ENCODE results near the gene EDC3. TPM values are rescaled to one million over a fixed set of nuclear protein-coding genes. Genes with fewer than 3 reads are reported as not detected.
A peak's percentile ranks its signal among the peaks of the same experiment; 100 is the strongest.

EDC3 gene
- total RNA-seq, 1 donor from 2014 or later = 17.2 TPM

GRCh38 chr15:74622758-74623157, 73.1 kb downstream of the EDC3 start:
- no peak for DNase-seq
- no peak overlapping the region for H3K27ac ChIP-seq (replicated peaks)
- no peak for TF ChIP-seq CTCF (IDR thresholded peaks at IDR 0.05; ENCODE audit: borderline replicate concordance)
- H3K9me3 ChIP-seq (replicated peaks) = no peaks in the 10 kb centered on the region
- H3K4me1 ChIP-seq = peaks cover 60% of the 10 kb centered on the region
- intact Hi-C loops (cut with micrococcal nuclease) = no loop called here
- H3K4me3 ChIP-seq = no peak overlapping the region
- H3K36me3 ChIP-seq = peaks cover 89% of the 10 kb centered on the region
- H3K27me3 ChIP-seq (ENCODE audit: low read depth) = no peaks in the 10 kb centered on the region

GRCh38 chr15:74621936-74622335, 73.9 kb downstream of the EDC3 start:
- H3K4me3 ChIP-seq = no peak overlapping the region
- TF ChIP-seq CTCF (IDR thresholded peaks at IDR 0.05; ENCODE audit: borderline replicate concordance) = no peak
- no peak for DNase-seq
- intact Hi-C loops (cut with micrococcal nuclease) = no loop called here
- peaks cover 80% of the 10 kb centered on the region for H3K36me3 ChIP-seq
- no peak overlapping the region for H3K27ac ChIP-seq (replicated peaks)
- H3K27me3 ChIP-seq (ENCODE audit: low read depth) = no peaks in the 10 kb centered on the region
- H3K4me1 ChIP-seq = peaks cover 60% of the 10 kb centered on the region
- H3K9me3 ChIP-seq (replicated peaks) = no peaks in the 10 kb centered on the region

- no peaks in the 10 kb centered on the region for H3K27me3 ChIP-seq (ENCODE audit: low read depth)
- peaks cover 76% of the 10 kb centered on the region for H3K36me3 ChIP-seq
- peaks cover 60% of the 10 kb centered on the region for H3K4me1 ChIP-seq
- DNase-seq = no peak
- intact Hi-C loops (cut with micrococcal nuclease) = no loop called here
- TF ChIP-seq CTCF (IDR thresholded peaks at IDR 0.05; ENCODE audit: borderline replicate concordance) = no peak
- no peak overlapping the region for H3K4me3 ChIP-seq
- H3K9me3 ChIP-seq (replicated peaks) = no peaks in the 10 kb centered on the region
- no peak overlapping the region for H3K27ac ChIP-seq (replicated peaks)
These were observed 74.3 kb downstream of the EDC3 start for GRCh38 chr15:74621546-74621920.

GRCh38 chr15:74620636-74621545, 74.9 kb downstream of the EDC3 start:
- peak overlapping the region; percentile 32 for H3K27ac ChIP-seq (replicated peaks)
- H3K4me3 ChIP-seq = no peak overlapping the region
- peak; percentile 75 for TF ChIP-seq CTCF (IDR thresholded peaks at IDR 0.05; ENCODE audit: borderline replicate concordance)
- H3K9me3 ChIP-seq (replicated peaks) = no peaks in the 10 kb centered on the region
- peaks cover 70% of the 10 kb centered on the region for H3K36me3 ChIP-seq
- H3K27me3 ChIP-seq (ENCODE audit: low read depth) = no peaks in the 10 kb centered on the region
- intact Hi-C loops (cut with micrococcal nuclease) = no loop called here
- DNase-seq = peak; percentile 61
- peaks cover 64% of the 10 kb centered on the region for H3K4me1 ChIP-seq

- no peak overlapping the region for H3K27ac ChIP-seq (replicated peaks)
- peaks cover 70% of the 10 kb centered on the region for H3K4me1 ChIP-seq
- peaks cover 62% of the 10 kb centered on the region for H3K36me3 ChIP-seq
- no peak for DNase-seq
- no peaks in the 10 kb centered on the region for H3K27me3 ChIP-seq (ENCODE audit: low read depth)
- intact Hi-C loops (cut with micrococcal nuclease) = loop anchor here (10.0 kb wide), 1 partner anchor 75 kb away; the partner anchor contains the start of gene ARID3B
- no peak overlapping the region for H3K4me3 ChIP-seq
- no peaks in the 10 kb centered on the region for H3K9me3 ChIP-seq (replicated peaks)
- no peak for TF ChIP-seq CTCF (IDR thresholded peaks at IDR 0.05; ENCODE audit: borderline replicate concordance)
These were observed 75.7 kb downstream of the EDC3 start for GRCh38 chr15:74619916-74620635.
